GM20000 (cell line): ENCODE results near the gene SPINK13.
"Not testable (repeated sequence)": the region's sequence is repeated elsewhere in the genome, so short reads cannot be mapped to it uniquely, and the experiment has no call there.

ENCODE experiments used
- DNase-seq: peaks from one replicate; pipeline ENCODE4 v3.0.0; 2012; ENCODE audit warnings: low spot score
- TF ChIP-seq, protein P1 (sequence below): IDR thresholded peaks from 2 replicates; pipeline ENCODE4 v1.5.1; 2012; ENCODE audit warnings: mild to moderate bottlenecking, control low read depth; ENCODE audit errors: extremely low read depth, missing control alignments

The SPINK13 gene

DNA sequence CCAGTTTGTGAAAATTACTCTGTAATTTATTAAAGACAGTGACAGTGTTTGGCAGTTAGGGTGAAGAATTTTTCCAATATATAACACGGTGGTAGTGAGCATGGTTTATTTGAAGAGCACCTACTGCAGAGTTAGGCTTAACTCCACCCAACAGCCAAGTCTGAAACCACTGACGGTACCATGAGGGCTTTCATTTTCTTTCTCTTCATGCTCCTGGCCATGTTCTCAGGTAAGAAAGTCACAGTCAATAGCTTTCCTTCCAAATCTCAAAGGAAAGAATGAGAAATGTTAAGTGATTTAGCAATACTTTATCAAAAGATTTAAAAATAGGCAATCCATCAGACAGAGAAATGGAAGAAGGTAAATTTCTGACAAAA is 30.2 kb upstream of the SPINK13 start, which contains the start of gene MARCOL:
TSS of gene MARCOL (plus strand) at position 108 of the 377 bp plus-strand sequence. CDS start at position 181, 73 bp downstream.
- TF ChIP-seq, protein P1, sequence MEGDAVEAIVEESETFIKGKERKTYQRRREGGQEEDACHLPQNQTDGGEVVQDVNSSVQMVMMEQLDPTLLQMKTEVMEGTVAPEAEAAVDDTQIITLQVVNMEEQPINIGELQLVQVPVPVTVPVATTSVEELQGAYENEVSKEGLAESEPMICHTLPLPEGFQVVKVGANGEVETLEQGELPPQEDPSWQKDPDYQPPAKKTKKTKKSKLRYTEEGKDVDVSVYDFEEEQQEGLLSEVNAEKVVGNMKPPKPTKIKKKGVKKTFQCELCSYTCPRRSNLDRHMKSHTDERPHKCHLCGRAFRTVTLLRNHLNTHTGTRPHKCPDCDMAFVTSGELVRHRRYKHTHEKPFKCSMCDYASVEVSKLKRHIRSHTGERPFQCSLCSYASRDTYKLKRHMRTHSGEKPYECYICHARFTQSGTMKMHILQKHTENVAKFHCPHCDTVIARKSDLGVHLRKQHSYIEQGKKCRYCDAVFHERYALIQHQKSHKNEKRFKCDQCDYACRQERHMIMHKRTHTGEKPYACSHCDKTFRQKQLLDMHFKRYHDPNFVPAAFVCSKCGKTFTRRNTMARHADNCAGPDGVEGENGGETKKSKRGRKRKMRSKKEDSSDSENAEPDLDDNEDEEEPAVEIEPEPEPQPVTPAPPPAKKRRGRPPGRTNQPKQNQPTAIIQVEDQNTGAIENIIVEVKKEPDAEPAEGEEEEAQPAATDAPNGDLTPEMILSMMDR, result no peak
- DNase-seq, result no peak

DNA sequence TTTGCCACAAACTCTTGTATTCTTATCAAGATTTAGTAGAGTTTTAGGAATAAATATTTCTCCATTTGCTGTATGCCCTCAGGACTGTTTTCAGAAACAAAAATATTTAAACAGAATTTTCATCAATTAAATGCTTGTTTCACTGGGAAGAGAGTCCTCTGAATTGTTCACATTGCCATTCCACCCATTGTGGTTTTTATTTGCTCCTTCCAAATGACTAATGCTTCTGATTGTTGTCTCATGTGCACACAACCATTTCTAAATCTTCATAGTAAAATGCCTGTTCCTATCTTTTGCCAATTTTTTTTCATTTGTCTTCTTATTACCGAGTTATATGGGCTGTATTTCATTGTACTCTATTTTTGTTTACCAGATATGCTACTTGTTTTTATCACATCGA is 19.7 kb upstream of the SPINK13 start:
- no peak for DNase-seq
- TF ChIP-seq, protein P1, result no peak

DNA sequence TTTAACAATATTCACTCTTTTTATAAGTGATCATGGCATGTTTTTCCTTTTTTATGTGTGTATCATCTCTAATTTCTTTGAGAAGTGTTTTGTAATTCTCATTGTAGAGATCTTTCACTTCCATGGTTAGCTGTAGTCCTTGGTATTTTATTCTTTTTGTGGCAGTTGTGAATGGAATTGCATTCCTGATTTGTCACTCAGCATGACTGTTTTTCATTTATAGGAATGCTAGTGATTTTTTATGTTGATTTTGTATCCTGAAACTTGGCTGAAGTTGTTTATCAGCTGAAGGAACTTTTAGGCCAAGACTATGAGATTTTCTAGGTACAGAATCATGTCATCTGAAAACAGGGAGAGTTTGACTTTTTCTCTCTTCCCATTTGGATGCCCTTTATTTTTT is 13.1 kb upstream of the SPINK13 start:
- DNase-seq, result no peak

DNA sequence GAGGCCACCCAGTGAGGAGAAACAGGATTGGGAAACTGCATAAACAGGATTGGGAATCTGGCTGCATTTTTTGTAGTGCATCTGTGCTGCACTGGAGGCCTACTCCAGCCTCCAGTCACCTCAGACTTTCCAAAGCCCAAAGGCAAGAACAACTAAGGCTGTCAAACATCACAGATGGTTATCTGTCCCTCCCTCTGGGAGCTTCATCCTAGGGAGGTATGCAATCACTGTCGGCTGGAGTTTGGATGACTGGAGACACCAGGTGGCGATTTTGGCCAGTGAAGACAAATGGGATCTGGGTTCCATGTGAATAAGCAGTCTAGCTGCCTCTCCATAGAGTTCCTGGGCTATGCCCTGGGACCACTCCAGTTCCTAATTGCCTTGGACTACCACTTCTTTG is 9.3 kb upstream of the SPINK13 start:
- no peak for DNase-seq
- TF ChIP-seq, protein P1, result no peak

More for the DNA sequence above, 13.1 kb upstream of the SPINK13 start:
- TF ChIP-seq, protein P1, result no peak

DNA sequence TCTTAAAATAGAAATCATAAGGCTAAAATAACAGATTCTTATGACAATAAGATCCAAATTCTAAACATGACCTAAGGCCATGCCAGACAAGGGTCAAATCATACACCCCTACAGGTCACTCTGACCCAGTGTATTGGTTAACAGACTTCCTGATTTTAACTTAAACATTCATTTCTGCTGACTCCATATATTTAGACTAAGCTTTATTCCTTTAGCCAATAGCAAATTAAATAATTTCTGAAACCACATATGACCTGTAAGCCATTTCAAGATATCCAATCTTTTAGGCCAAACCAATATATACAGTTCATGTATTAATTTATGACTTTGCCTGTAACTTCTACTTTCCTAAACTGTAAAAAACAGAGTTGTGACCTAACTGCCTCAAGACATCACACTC is 7.4 kb upstream of the SPINK13 start:
- no peak for DNase-seq
- TF ChIP-seq, protein P1, result no peak

DNA sequence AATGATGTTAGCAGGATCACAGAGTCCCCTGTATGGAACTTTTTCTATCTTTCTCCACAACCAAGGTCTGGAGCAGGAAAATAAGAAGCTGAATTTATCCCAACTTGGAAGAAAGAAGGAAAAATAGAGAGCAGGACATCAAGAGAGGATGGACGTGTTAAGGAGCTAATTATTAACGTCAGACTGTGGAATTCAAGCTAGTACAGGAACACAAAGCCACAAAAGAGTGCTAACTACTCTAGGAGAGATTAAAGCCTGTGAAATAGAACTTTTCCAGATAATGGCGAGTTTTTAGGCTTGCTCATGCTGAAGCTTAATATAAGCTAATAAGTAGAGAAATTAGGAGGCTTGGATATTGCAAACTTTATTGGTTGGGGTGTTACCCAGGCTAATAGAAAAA is 632 bp upstream of the SPINK13 start:
- no peak for DNase-seq
- TF ChIP-seq, protein P1, result no peak

DNA sequence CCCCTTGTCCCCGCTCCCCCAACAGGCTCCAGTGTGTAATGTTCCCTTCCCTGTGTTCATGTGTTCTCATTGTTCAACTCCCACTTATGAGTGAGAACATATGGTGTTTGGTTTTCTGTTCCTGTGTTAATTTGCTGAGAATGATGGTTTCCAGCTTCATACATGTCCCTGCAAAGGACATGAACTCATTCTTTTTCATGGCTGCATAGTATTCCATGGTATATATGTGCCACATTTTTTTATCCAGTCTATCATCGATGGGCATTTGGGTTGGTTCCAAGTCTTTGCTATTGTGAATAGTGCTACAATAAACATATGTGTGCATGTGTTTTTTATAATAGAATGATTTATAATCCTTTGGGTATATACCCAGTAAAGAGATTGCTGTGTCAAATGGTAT is 6.5 kb downstream of the SPINK13 start:
- DNase-seq, result not testable (repeated sequence)

DNA sequence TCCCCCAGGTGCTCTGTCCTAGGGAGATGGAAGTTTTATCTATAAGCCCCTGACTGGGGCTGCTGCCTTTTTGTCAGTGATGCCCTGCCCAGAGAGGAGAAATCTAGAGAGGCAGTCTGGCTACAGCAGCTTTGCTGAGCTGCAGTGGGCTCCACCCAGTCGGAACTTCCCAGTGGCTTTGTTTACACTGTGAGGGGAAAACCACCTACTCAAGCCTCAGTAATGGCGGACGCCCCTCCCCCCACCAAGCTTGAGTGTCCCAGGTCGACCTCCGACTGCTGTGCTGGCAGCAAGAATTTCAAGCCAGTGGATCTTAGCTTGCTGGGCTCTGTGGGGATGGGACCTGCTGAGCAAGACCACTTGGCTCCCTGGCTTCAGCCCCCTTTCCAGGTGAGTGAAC is 12.3 kb downstream of the SPINK13 start:
- DNase-seq, result not testable (repeated sequence)

DNA sequence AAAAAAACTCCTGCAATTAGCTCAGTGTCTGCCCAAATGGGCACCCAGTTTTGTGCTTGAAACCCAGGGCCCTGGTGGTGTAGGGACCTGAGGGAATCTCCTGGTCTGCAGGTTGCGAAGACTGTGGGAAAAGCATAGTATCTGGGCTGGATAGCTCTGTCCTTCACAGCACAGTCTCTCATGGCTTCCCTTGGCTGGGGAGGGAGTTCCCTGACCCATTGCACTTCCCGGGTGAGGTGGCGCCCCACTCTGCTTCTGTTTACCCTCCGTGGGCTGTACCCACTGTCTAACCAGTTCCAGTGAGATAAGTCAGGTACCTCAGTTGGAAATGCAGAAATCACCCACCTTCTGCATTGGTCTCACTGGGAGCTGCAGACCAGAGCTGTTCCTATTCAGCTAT is 12.7 kb downstream of the SPINK13 start:
- not testable (repeated sequence) for DNase-seq
